Stimulated activated CD4-positive, alpha-beta T cell treated with anti-CD3 and anti-CD28 coated beads, Interleukin-2, amount 100 ng/mL, for 4 hours (primary cell): ENCODE results near the gene GPR55.
"Not testable (repeated sequence)": the region's sequence is repeated elsewhere in the genome, so short reads cannot be mapped to it uniquely, and the experiment has no call there.

Source experiments
- DNase-seq: peaks from one replicate; pipeline ENCODE4 v3.0.0-alpha.2; 2020; ENCODE audit warnings: low read depth

GPR55 gene

GRCh38 chr2:230950874-230951339 is 25.9 kb upstream of the GPR55 start:
- no peak for DNase-seq

DNA sequence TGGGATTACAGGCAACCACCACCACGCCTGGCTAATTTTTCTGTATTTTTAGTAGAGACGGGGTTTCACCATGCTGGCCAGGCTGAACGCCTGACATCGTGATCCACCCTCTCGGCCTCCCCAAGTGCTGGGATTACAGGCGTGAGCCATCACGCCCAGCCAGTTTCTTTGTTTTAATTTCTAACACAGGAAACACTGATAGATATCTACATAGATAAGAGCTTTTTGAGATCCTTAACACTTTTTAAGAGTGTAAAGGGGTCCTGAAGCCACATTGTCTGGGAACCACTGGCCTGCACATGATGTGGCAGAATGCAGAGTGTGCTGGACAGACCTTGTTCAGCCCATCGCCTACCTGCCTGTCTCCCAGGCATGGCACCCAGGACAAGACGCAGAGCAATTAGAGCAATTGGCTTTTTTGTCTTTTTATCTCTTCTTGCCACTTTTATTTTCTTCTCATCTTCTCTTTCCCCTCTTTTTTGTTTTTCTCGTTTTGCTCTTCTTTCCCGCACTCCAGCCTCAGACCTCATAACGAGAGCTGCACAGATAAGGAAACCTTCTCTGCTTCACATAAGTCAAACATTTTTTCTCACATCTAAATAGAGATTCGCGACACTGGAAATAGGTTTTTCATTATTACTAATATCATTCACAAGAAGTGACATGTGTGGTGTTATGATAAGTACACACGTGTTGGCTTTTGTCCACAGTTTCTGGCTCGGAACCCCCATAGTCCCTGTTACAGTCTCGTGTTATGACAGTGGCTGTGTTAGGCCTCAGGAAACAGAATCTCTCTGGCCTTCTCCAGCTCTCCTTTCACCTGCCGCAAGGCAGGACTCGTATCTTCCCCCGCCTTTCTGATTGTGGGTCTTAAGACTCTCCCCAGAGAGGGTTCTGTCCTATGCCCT is 25.2 kb upstream of the GPR55 start:
- DNase-seq, result no peak

DNA sequence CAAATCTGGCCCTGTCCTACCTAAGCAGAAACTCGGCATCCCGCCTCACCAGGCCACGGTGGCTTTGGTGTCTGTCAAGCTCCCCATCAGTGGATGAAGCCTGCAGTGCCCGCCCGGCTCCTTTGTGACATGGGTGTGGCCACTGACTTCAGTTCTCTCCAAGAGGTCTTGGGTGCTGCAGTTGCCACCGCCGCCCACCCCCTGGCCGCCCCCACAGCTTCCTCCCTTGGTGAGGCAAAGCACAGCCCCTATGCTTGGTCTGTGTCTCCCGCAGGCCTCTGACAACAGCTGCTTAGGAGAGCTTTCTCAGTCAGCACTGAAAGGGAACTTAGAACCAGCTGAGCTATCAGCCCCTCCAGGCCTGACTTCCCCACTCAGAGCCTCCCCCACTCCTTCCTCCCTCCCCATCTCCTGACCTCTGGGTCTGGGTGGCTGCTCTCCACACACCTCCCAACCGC is 22.9 kb upstream of the GPR55 start:
- no peak for DNase-seq

DNA sequence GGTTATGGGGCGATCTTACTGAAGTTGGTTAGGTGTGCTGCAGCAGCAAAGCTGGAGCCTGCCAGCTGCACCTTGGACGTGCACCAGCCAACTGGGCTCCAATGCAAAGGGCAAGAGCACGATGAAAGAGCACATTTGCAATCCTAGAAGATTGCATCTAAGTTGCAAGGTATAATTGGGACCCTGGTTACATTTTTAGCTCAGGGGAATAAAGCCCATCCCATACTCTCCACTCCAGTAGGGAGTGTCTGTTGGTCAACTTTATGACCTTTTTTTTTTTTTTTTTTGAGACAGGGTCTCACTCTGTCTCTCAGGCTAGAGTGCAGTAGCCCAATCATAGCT is 22.2 kb upstream of the GPR55 start:
- DNase-seq, result no peak

GRCh38 chr2:230946429-230947234 is 21.6 kb upstream of the GPR55 start:
- no peak for DNase-seq

DNA sequence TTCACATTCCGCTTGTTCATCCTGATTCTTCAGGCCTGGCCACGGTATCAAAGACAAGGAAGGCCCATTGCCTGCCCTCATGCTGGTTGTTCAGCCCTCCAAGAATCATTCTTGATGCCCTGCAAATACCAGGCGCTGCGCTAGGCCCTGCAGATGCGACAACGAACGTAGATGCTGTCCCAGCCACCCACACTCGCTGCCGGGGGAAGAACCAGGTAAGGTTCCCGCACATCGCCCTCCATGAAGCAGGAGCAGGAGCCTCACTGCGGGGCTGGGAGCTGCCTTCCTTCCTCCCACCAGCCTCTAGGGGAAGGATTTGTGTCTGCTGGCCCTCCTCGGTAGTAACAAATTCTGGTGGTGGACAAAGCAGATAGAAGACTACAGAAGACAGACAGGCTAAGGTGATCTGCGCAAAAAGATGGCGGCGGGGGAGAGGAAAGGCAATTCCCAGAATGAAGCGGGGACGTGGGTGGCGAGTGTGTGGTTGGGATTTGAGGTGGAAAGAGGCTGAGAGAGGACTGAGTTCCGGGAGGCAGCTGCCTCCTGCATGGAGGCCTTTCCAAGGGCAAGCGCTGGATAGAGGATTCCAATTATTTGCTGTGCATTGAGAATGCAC is 19.8 kb upstream of the GPR55 start:
- no peak for DNase-seq

DNA sequence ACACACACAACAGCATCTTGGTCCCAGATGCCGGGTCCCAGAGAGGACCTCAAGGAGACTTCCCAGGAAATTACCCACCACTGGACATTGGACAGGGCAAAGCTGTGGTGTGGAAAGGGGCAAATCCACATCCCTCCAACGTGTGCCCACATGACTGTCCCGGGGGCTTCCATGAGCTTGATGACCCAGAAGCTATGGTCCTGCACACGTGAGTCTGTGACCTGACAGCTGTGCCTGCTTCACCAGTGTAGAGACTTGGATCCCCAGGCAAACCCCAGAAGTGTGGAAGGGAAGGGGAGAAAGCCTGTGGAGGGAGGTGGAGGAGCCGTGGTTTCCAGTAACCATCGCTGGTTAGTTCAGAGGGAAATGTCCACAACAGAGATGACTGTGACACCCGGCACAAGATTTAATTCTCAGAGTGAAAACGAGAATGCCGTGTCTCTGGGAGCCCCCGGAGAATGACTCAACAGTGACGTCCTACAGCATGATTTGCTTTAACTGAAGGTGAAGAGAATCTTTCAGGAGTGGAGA is 19.1 kb upstream of the GPR55 start:
- no peak for DNase-seq

DNA sequence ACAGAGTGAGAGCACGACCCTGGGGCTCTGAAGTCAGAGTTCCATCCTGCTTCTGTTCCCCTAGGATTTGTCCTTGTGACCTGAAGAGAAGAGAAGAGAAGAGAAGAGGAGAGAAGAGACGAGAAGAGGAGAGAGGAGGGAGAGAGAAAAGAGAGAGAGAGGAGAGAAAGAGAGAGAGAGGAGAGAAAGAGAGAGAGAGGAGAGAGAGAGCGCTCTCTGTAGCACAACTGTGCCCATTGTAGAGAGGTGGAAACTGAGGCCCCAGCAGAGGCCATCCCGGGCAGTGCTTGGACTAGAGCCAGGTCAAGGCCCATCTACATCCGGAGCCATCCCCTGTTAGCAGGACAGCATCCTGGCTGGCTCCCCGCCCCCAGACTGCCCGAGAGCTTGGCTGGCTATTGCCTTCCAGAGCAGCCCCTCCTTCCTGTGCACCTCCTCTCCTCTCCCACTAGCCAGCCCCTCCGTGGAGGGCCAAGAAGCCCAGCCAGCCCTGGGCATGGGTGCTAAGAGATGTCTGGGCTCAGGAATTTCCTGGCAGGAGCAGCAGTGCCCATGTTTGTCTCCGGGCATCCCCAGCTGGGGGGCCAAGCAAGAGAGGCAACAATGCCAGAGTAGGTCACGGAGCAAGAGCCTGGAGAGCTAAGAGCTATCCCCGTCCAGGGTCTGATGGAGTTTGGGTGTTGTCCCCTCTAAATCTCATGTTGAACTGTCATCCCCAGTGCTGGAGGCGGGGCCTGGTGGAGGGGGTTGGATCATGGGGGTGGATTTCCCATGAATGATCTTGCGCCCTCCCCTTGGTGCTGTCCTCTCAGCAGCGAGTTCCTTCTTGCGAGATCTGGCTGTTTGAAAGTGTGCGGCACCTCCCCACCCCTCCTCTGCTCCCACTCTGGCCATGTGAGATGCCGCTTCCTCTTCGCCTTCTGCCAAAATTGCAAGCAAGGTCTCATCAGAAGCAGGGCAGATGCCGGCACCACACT is 18.2 kb upstream of the GPR55 start:
- DNase-seq, result no peak

DNA sequence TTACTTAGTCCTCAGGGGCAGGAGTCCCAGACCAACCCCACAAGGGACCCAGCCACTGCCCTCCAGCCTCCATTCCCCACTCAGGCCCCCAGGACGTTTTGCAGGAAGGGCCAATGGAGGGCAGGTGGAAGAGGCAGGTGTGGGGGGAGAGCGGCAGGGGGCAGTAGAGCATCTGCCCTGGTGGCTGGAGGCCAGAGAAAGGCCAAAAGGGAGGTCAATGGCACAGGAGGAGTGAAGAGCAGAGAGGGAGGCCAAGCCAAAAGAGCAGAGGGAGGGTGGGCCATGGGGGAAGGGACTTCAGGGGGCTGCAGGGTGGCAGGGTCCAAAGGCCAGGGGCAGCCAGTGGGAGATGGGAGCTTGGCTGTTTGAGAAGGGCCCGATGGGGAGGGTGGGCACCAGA is 17.3 kb upstream of the GPR55 start:
- DNase-seq, result no peak

DNA sequence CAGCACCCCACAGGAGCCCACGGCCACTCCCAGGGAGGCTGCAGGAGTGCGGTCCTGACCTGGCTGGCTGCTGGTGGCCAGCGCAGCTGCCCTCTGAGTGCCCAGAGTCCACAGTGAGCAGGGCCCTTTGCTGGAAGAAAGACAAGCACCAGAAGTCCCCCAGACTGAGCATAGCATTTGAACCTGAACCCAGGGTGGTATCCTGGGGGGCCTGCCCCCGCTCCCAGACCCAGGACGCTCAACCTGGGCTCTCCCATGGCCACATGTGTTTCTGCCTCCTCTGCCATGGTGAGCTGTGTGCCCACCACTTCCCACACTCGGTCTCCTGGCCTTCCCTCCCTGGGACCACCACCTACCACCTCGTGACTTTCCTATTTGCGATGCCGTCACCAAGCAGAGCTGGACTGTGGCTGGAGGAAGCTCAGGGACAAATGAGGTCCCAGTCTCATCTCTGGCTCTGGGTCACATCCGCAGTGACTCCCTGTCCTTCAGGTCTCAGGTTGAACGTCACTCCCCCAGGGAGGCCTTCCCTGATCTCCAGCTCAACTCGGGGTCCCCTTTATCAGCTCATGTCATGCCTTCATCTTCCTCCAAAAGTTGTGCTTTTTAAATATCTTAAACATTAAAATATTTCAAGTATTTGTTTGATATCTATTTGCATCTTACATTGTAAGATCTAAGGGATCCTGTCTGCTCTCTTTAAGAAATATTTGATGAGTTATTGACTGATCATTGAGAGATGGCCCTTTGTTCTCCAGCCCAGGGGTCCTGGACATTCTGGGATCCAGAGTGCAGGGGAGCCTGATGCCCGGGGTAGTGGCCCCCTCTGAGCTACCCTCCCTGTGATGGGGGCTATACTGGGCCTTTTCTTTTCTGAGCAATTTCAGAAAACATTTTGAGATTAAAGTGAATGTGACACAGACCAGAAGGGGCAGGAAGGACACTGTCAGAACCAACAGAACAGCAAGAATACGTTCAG is 16.4 kb upstream of the GPR55 start:
- DNase-seq, result no peak

DNA sequence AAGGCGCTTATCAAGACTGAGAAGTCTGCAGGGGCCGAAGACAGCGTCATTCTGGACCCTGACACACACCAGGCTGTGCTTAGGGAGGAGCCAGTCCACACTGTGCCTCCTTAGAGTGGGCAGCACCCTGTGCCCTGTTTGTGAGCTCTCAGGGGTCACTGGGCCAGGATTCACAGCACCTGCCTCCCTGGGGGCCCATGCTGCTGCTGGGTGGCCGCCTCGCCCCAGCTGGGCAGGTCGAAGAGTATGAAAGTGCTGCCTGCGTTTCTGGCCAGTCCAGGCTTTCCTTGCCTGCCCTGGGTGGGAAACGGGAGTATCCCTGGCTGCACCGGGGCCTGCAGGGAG is 15.4 kb upstream of the GPR55 start:
- no peak for DNase-seq

GRCh38 chr2:230939691-230940470 is 14.8 kb upstream of the GPR55 start:
- DNase-seq, result no peak

GRCh38 chr2:230939066-230939591 is 14.1 kb upstream of the GPR55 start:
- no peak for DNase-seq

- no peak for DNase-seq
Measured at GRCh38 chr2:230938516-230939065, 13.5 kb upstream of the GPR55 start.

DNA sequence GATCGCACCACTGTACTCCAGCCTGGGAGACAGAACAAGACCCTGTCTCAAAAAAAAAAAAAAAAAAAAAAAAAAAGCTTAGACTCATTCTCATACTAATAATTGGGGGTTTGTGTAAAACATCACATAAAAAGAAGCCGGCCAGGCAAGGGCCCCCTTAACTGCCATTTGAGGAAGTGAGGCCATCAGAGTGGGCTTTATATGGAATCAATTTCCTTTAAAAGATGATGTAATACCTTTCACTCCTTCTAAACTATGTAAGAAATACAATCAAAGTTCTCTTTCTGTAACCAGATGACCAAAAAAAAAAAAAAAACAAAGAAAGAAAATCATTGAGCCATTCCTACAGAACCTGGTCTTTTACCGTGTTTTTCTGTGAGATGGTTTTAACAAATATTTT is 13.1 kb upstream of the GPR55 start:
- no peak for DNase-seq

- DNase-seq, result no peak
Measured at GRCh38 chr2:230937362-230937761, 12.3 kb upstream of the GPR55 start.

DNA sequence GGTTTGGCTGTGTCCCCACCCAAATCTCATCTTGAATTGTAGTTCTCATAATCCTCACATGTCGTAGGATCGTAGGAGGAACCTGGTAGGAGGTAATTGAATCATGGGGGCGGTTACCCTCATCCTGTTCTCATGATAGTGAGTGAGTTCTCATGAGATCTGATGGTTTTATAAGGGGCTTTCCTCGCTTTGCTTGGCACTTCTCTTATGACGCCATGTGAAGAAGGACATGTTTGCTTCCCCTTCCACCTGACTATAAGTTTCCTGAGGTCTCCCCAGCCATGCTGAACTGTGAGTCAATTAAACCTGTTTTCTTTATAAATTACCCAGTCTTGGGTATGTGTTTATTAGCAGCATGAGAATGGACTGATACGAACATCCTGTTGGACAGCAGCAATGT is 11.2 kb upstream of the GPR55 start:
- DNase-seq, result not testable (repeated sequence)

- no peak for DNase-seq
Measured at GRCh38 chr2:230935130-230935430, 10.0 kb upstream of the GPR55 start.
